OCI-LY1 (cell line): Measurements from ENCODE around the gene KDM7A.

Source experiments
- EZH2 ChIP-seq: fragments of 200-600 bp; sonication (generic), shearing (Covaris generic); IDR thresholded peaks from 2 replicates; pipeline ENCODE4 v1.8.0; 2017; ENCODE audit warnings: borderline replicate concordance, mixed run types, mild to moderate bottlenecking, antibody characterized with exemption, low read length, moderate library complexity, mixed read lengths
- TF ChIP-seq, protein P1 (sequence below): fragments of 200-600 bp; sonication (generic), shearing (Covaris generic); IDR thresholded peaks from 2 replicates; pipeline ENCODE4 v1.5.1; 2017; ENCODE audit warnings: mild to moderate bottlenecking, antibody characterized with exemption, low read length, moderate library complexity, mixed read lengths

DNA sequence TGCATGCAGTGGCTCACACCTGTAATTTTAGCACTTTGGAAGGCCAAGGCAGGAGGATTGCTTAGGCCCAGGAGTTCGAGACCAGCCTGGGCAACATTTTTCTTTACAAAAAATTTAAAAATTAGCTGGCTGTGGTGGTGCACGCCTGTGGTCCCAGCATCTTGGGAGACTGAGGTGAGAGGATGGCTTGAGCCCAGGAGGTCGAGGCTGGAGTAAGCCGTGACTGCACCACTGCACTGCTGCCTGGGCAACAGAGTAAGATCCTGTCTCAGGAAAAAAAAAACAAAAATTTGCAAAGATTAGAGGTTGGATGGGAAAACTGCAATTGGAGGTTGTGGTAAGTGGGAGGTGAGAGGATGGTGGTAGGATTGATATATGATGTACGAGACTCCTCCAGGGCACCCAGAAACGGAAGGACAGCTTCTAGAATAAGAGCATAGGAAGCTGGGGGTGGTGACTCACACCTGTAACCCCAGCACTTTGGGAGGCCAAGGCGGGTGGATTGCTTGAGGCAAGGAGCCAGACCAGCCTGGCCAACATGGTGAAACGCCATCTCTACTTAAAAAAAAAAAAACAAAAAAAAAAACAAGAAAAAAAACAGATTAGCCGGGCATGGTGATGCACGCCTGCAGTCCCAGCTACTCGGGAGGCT is 94.9 kb downstream of the KDM7A start:
- TF ChIP-seq, protein P1, sequence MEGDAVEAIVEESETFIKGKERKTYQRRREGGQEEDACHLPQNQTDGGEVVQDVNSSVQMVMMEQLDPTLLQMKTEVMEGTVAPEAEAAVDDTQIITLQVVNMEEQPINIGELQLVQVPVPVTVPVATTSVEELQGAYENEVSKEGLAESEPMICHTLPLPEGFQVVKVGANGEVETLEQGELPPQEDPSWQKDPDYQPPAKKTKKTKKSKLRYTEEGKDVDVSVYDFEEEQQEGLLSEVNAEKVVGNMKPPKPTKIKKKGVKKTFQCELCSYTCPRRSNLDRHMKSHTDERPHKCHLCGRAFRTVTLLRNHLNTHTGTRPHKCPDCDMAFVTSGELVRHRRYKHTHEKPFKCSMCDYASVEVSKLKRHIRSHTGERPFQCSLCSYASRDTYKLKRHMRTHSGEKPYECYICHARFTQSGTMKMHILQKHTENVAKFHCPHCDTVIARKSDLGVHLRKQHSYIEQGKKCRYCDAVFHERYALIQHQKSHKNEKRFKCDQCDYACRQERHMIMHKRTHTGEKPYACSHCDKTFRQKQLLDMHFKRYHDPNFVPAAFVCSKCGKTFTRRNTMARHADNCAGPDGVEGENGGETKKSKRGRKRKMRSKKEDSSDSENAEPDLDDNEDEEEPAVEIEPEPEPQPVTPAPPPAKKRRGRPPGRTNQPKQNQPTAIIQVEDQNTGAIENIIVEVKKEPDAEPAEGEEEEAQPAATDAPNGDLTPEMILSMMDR, result no peak
- no peak for TF ChIP-seq EZH2
